OCI-LY1 (cell line): ENCODE results near the gene XYLT1.

ENCODE experiments used
- H2AFZ ChIP-seq: fragments of 200-600 bp; sonication (generic), shearing (Covaris generic); 2 replicates; pipeline ENCODE4 v1.6.0; 2014; ENCODE audit warnings: antibody characterized with exemption, mild to moderate bottlenecking, low read length
- H3F3A ChIP-seq: fragments of 200-600 bp; sonication (generic), shearing (Covaris generic); 2 replicates; pipeline ENCODE4 v1.6.0; 2014; ENCODE audit warnings: mild to moderate bottlenecking, antibody characterized with exemption, low read length, moderate library complexity; ENCODE audit not compliant: insufficient read depth
- H3K27ac ChIP-seq: fragments of 200-600 bp; sonication (generic); 2 replicates; pipeline ENCODE4 v1.5.1; 2014; ENCODE audit warnings: low read length, mixed run types, mild to moderate bottlenecking, low read depth; ENCODE audit not compliant: poor library complexity, severe bottlenecking
- H3K27me3 ChIP-seq: fragments of 200-600 bp; sonication (generic); 2 replicates; pipeline ENCODE4 v1.6.0; 2014; ENCODE audit warnings: antibody characterized with exemption, mild to moderate bottlenecking, low read length, moderate library complexity; ENCODE audit not compliant: insufficient read depth
- H3K36me3 ChIP-seq: fragments of 200-600 bp; sonication (generic); 2 replicates; pipeline ENCODE4 v1.6.1; 2014; ENCODE audit warnings: mild to moderate bottlenecking, antibody characterized with exemption, low read length, moderate library complexity, mixed read lengths; ENCODE audit not compliant: insufficient read depth
- H3K4me1 ChIP-seq: fragments of 200-600 bp; sonication (generic); 2 replicates; pipeline ENCODE4 v1.5.1; 2014; ENCODE audit warnings: mild to moderate bottlenecking, low read length, moderate library complexity; ENCODE audit not compliant: insufficient read depth, severe bottlenecking
- H3K4me2 ChIP-seq: fragments of 200-600 bp; sonication (generic), shearing (Covaris generic); 2 replicates; pipeline ENCODE4 v1.6.1; 2014; ENCODE audit warnings: low read length
- H3K4me3 ChIP-seq: fragments of 200-600 bp; sonication (generic); 2 replicates; pipeline ENCODE4 v1.5.1; 2014; ENCODE audit warnings: low read length, low read depth, mild to moderate bottlenecking, mixed read lengths; ENCODE audit not compliant: poor library complexity, severe bottlenecking
- H3K79me2 ChIP-seq: fragments of 200-600 bp; shearing (Covaris generic); 2 replicates; pipeline ENCODE4 v1.6.1; 2016; ENCODE audit warnings: mixed run types, low read length, mixed read lengths; ENCODE audit not compliant: insufficient read depth
- H3K9ac ChIP-seq: fragments of 200-600 bp; sonication (generic), shearing (Covaris generic); 2 replicates; pipeline ENCODE4 v1.6.1; 2014; ENCODE audit warnings: mild to moderate bottlenecking, low read length, mixed read lengths
- H3K9me2 ChIP-seq: fragments of 200-600 bp; sonication (generic), shearing (Covaris generic); 2 replicates; pipeline ENCODE4 v1.6.1; 2014; ENCODE audit warnings: low read depth, mild to moderate bottlenecking, low read length, mixed read lengths
- H3K9me3 ChIP-seq: fragments of 200-600 bp; shearing (Covaris generic); 2 replicates; pipeline ENCODE4 v1.6.1; 2014; ENCODE audit warnings: low read length, mixed read lengths
- H4K20me1 ChIP-seq: fragments of 200-600 bp; sonication (generic), shearing (Covaris generic); 2 replicates; pipeline ENCODE4 v1.6.0; 2016; ENCODE audit warnings: mild to moderate bottlenecking, low read length; ENCODE audit not compliant: insufficient read depth
- CTCF ChIP-seq: fragments of 200-600 bp; sonication (generic), shearing (Covaris generic); IDR thresholded peaks from 2 replicates; pipeline ENCODE4 v1.5.1; 2017; ENCODE audit warnings: mild to moderate bottlenecking, antibody characterized with exemption, low read length, moderate library complexity, mixed read lengths
- EZH2 ChIP-seq: fragments of 200-600 bp; sonication (generic), shearing (Covaris generic); IDR thresholded peaks from 2 replicates; pipeline ENCODE4 v1.8.0; 2017; ENCODE audit warnings: borderline replicate concordance, mixed run types, mild to moderate bottlenecking, antibody characterized with exemption, low read length, moderate library complexity, mixed read lengths

The XYLT1 gene

GRCh38 chr16:17134586-17134985 is 336.2 kb downstream of the XYLT1 start:
- H2AFZ ChIP-seq: no peak overlapping the region
- H3K27me3 ChIP-seq: no peaks in the 10 kb centered on the region
- H3K9me2 ChIP-seq: no peaks in the 10 kb centered on the region
- no peaks in the 10 kb centered on the region for H3K9me3 ChIP-seq
- no peak overlapping the region for H3K9ac ChIP-seq
- peaks cover 94% of the 10 kb centered on the region for H3K36me3 ChIP-seq
- no peak overlapping the region for H3K27ac ChIP-seq
- H3K4me3 ChIP-seq: no peak overlapping the region
- H3K4me1 ChIP-seq: peaks cover 9% of the 10 kb centered on the region
- TF ChIP-seq EZH2 (no peak), CTCF (no peak)
- no peaks in the 10 kb centered on the region for H3F3A ChIP-seq
- H3K4me2 ChIP-seq: no peak overlapping the region
- H4K20me1 ChIP-seq: no peaks in the 10 kb centered on the region
- no peaks in the 10 kb centered on the region for H3K79me2 ChIP-seq

DNA sequence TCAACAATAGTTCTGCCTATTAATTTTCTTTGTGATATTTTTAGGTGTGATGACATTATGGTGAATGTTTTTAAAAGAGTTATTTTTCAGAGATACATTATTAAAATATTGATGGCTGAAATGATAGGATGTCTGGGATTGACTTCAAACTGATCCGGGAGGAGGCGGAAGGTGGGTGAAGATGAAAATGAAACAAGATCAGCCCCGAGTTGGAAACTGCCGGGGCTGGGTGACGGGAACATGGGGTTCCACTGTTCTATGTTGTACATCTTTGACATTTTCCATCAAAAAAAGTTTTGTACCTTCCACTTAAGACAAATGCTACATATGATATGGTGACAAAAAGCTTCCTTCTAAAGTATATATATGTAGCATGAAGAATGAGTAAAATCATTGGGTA is 336.9 kb downstream of the XYLT1 start:
- no peak overlapping the region for H3K9ac ChIP-seq
- TF ChIP-seq EZH2 (no peak), CTCF (no peak)
- no peaks in the 10 kb centered on the region for H3F3A ChIP-seq
- no peaks in the 10 kb centered on the region for H3K27me3 ChIP-seq
- peaks cover 89% of the 10 kb centered on the region for H3K36me3 ChIP-seq
- no peaks in the 10 kb centered on the region for H3K9me3 ChIP-seq
- H3K4me2 ChIP-seq: no peak overlapping the region
- H3K4me3 ChIP-seq: no peak overlapping the region
- H3K27ac ChIP-seq: no peak overlapping the region
- H4K20me1 ChIP-seq: no peaks in the 10 kb centered on the region
- no peaks in the 10 kb centered on the region for H3K9me2 ChIP-seq
- peaks cover 9% of the 10 kb centered on the region for H3K4me1 ChIP-seq
- no peaks in the 10 kb centered on the region for H3K79me2 ChIP-seq
- no peak overlapping the region for H2AFZ ChIP-seq

- no peak overlapping the region for H2AFZ ChIP-seq
- no peak overlapping the region for H3K4me3 ChIP-seq
- H3K27me3 ChIP-seq: no peaks in the 10 kb centered on the region
- H4K20me1 ChIP-seq: no peaks in the 10 kb centered on the region
- peaks cover 90% of the 10 kb centered on the region for H3K36me3 ChIP-seq
- H3K9me3 ChIP-seq: no peaks in the 10 kb centered on the region
- no peaks in the 10 kb centered on the region for H3K9me2 ChIP-seq
- no peaks in the 10 kb centered on the region for H3F3A ChIP-seq
- TF ChIP-seq CTCF: peak; percentile 20; the same call in 1 of the 2 replicates
- TF ChIP-seq EZH2: no peak
- H3K79me2 ChIP-seq: no peaks in the 10 kb centered on the region
- no peak overlapping the region for H3K27ac ChIP-seq
- H3K9ac ChIP-seq: no peak overlapping the region
- no peak overlapping the region for H3K4me2 ChIP-seq
- H3K4me1 ChIP-seq: peaks cover 9% of the 10 kb centered on the region
These were observed 339.4 kb downstream of the XYLT1 start for GRCh38 chr16:17131351-17131750.
